PC-9 (cell line): ENCODE results near the gene FAIM2.

ENCODE experiments used
- CTCF ChIP-seq: fragments of 200-600 bp; sonication (generic); conservative IDR thresholded peaks from 2 replicates; pipeline ENCODE4 v1.6.1; 2017; ENCODE audit warnings: mixed run types, antibody characterized with exemption, mild to moderate bottlenecking, moderate library complexity
- EZH2 ChIP-seq: fragments of 200-600 bp; sonication (generic); IDR thresholded peaks from 2 replicates; pipeline ENCODE4 v1.8.0; 2017; ENCODE audit warnings: antibody characterized with exemption, low read depth

- no peak for TF ChIP-seq EZH2
- TF ChIP-seq CTCF, result no peak
These were observed 11.5 kb downstream of the FAIM2 start for GRCh38 chr12:49892084-49892731.
